DOHH2 (cell line): Measurements from ENCODE around the gene PLA2G6.

ENCODE experiments used
- H3F3A ChIP-seq: fragments of 200-600 bp; sonication (generic), shearing (Covaris generic); 2 replicates; pipeline ENCODE4 v1.6.0; 2016; ENCODE audit warnings: antibody characterized with exemption, mild to moderate bottlenecking; ENCODE audit not compliant: control insufficient read depth, insufficient read depth
- H3K27ac ChIP-seq: fragments of 200-600 bp; sonication (generic); 2 replicates; pipeline ENCODE4 v1.5.1; 2014; ENCODE audit warnings: low read depth, mild to moderate bottlenecking, low read length, moderate library complexity
- H3K27me3 ChIP-seq: fragments of 200-600 bp; sonication (generic); 2 replicates; pipeline ENCODE4 v1.6.1; 2014; ENCODE audit warnings: mild to moderate bottlenecking, low read length, mixed read lengths; ENCODE audit not compliant: control insufficient read depth
- H3K36me3 ChIP-seq: fragments of 200-600 bp; sonication (generic); 2 replicates; pipeline ENCODE4 v1.6.1; 2014; ENCODE audit warnings: mild to moderate bottlenecking, low read length, moderate library complexity, mixed read lengths; ENCODE audit not compliant: control insufficient read depth
- H3K4me1 ChIP-seq: fragments of 200-600 bp; sonication (generic); 2 replicates; pipeline ENCODE4 v1.6.1; 2014; ENCODE audit warnings: mild to moderate bottlenecking, low read length, mixed read lengths; ENCODE audit not compliant: control insufficient read depth
- H3K4me2 ChIP-seq: fragments of 200-600 bp; sonication (generic); 2 replicates; pipeline ENCODE4 v1.6.0; 2014; ENCODE audit warnings: mild to moderate bottlenecking, low read length, moderate library complexity
- H3K4me3 ChIP-seq: fragments of 200-600 bp; sonication (generic); 2 replicates; pipeline ENCODE4 v1.5.1; 2014; ENCODE audit warnings: mild to moderate bottlenecking, low read length, mixed read lengths
- H3K79me2 ChIP-seq: fragments of 200-600 bp; sonication (generic); 2 replicates; pipeline ENCODE4 v1.6.1; 2014; ENCODE audit warnings: mild to moderate bottlenecking, low read length, mixed read lengths; ENCODE audit not compliant: control insufficient read depth
- H3K9me2 ChIP-seq: fragments of 200-600 bp; sonication (generic); replicated peaks from 2 replicates; pipeline ENCODE4 v1.6.1; 2014; ENCODE audit warnings: mild to moderate bottlenecking, low read length, mixed read lengths; ENCODE audit not compliant: control insufficient read depth
- H3K9me3 ChIP-seq: fragments of 200-600 bp; sonication (generic); 2 replicates; pipeline ENCODE4 v1.6.1; 2014; ENCODE audit warnings: antibody characterized with exemption, low read length, mixed read lengths; ENCODE audit not compliant: control insufficient read depth, insufficient read depth
- H4K20me1 ChIP-seq: fragments of 200-600 bp; sonication (generic); 2 replicates; pipeline ENCODE4 v1.6.0; 2014; ENCODE audit warnings: low read depth, mild to moderate bottlenecking, antibody characterized with exemption, low read length, moderate library complexity; ENCODE audit not compliant: control insufficient read depth, insufficient read depth
- CTCF ChIP-seq: fragments of 200-600 bp; sonication (generic); IDR thresholded peaks from one replicate; pipeline ENCODE4 v1.5.1; 2014; ENCODE audit warnings: antibody characterized with exemption, mild to moderate bottlenecking, low read depth, low read length; ENCODE audit not compliant: poor library complexity, severe bottlenecking
- EZH2phosphoT487 ChIP-seq: fragments of 200-600 bp; sonication (generic); IDR thresholded peaks from 2 replicates; pipeline ENCODE4 v1.6.1; 2017; ENCODE audit warnings: borderline replicate concordance, mild to moderate bottlenecking, antibody characterized with exemption, low read length, moderate library complexity, mixed read lengths

Gene PLA2G6

DNA sequence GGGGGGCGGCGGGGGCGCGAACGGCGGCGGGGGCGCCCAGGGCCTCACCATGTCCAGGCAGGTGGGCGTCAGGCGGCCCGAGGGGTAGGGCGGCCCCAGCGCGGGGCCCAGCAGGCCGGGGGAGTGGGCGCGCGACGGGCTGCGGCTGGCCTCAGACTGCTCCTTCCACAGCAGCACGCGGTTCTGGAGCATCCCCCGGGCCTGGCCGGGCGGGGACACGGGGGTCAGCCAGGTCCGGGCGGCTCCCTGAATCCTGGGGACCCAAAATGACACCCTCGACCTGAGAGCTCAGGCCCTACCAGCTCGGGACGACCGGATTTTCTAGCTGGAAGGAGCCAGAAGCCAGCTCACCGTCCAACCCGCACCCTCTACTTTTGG, 92.2 kb downstream of the PLA2G6 start:
- H3K4me2 ChIP-seq, result no peak overlapping the region
- TF ChIP-seq CTCF, result no peak
- TF ChIP-seq EZH2phosphoT487, result no peak

DNA sequence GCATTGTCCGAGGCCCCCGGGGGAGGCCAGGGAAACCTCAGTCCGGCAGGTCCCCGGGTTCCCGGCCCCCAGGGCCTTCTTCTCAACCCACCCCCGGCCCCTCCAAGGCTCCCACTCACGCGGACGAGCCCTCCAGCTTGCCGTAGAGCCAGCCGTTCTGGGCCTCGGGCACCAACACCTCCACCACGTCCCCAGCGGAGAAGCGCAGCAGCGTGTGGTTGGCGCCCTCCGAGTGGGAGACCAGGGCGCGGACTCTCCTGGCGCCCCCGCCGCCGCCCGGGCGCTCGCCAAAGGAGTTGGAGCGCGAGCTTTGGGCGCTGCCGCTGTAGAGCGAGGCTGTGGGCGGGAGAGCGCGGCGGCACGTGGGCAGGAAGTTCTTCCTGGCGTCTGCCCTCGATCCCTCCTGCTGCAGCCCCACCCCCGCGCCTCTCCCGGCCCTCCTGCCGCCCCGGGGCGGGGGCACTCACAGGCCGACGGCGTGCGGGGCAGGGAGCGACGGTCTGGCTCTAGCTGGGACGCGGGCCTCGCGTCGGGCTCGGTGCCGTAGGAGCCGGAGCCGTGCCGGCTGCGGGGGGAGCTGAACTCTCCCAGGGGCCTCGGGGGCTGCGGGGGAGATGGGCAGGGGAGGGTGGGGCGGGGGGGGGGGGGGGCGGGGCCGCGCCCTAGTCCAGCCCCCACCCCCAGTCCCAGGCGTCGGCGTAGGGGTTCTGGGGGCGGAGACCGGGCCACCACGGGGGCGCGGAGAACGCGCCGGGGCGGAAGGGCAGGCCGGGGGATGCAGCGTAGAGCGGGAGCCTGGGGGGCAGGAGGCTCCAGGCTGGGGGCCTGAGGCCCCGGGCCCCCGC, 92.8 kb downstream of the PLA2G6 start:
- Histone ChIP-seq H3F3A (no peaks in the 10 kb centered on the region), H3K27me3 (no peaks in the 10 kb centered on the region), H3K79me2 (no peaks in the 10 kb centered on the region), H3K9me2 (no peaks in the 10 kb centered on the region), H3K36me3 (no peaks in the 10 kb centered on the region), H3K9me3 (no peaks in the 10 kb centered on the region), H3K4me1 (no peaks in the 10 kb centered on the region), H3K4me2 (no peak overlapping the region), H3K4me3 (no peak overlapping the region), H3K27ac (no peak overlapping the region), H4K20me1 (no peaks in the 10 kb centered on the region)
- TF ChIP-seq EZH2phosphoT487 (no peak), CTCF (no peak)

More for the DNA sequence above, 92.2 kb downstream of the PLA2G6 start:
- no peaks in the 10 kb centered on the region for H3F3A ChIP-seq
- H3K27ac ChIP-seq, result no peak overlapping the region
- H3K4me1 ChIP-seq, result no peaks in the 10 kb centered on the region
- H3K9me2 ChIP-seq, result no peaks in the 10 kb centered on the region
- H3K4me3 ChIP-seq, result no peak overlapping the region
- no peaks in the 10 kb centered on the region for H3K9me3 ChIP-seq
- H3K36me3 ChIP-seq, result no peaks in the 10 kb centered on the region
- no peaks in the 10 kb centered on the region for H3K27me3 ChIP-seq
- no peaks in the 10 kb centered on the region for H3K79me2 ChIP-seq
- H4K20me1 ChIP-seq, result no peaks in the 10 kb centered on the region

GRCh38 chr22:38087855-38088254, 93.8 kb downstream of the PLA2G6 start:
- TF ChIP-seq EZH2phosphoT487 (no peak), CTCF (no peak)

More at GRCh38 chr22:38087855-38088254, 93.8 kb downstream of the PLA2G6 start:
- Histone ChIP-seq H3K4me1 (no peaks in the 10 kb centered on the region), H3F3A (no peaks in the 10 kb centered on the region), H3K36me3 (no peaks in the 10 kb centered on the region), H3K4me2 (no peak overlapping the region), H3K9me3 (no peaks in the 10 kb centered on the region), H3K4me3 (no peak overlapping the region), H3K27ac (no peak overlapping the region), H3K27me3 (peaks cover 2% of the 10 kb centered on the region), H4K20me1 (no peaks in the 10 kb centered on the region), H3K79me2 (no peaks in the 10 kb centered on the region), H3K9me2 (no peaks in the 10 kb centered on the region)
